Hematopoietic multipotent progenitor cell (in vitro differentiated cells): Measurements from ENCODE around the gene CD300LG. TPM values are rescaled to one million over a fixed set of nuclear protein-coding genes. Genes with fewer than 3 reads are reported as not detected.
"Not testable (repeated sequence)": the region's sequence is repeated elsewhere in the genome, so short reads cannot be mapped to it uniquely, and the experiment has no call there.

ENCODE experiments used
- DNase-seq, 3 donors: peaks; one replicate each; pipeline ENCODE4 v3.0.0-alpha.2; 2011 to 2015; ENCODE audit warnings: low read depth in 2 of 3, low spot score in 2 of 3
- total RNA-seq: library from RNA; depleted of rRNA; stranded (reverse); fragments of >200 nt; gene quantifications from one replicate; pipeline ENCODE4 v1.2.3, GENCODE V29; 2012

Gene CD300LG
- total RNA-seq, 1 donor: under 0.01 TPM

GRCh38 chr17:43849116-43849515 is 2.1 kb downstream of the CD300LG start:
- no peak for DNase-seq

- DNase-seq: no peak
Measured at GRCh38 chr17:43852571-43852970, 5.6 kb downstream of the CD300LG start.

- DNase-seq: no peak
Measured at GRCh38 chr17:43853546-43853945, 6.6 kb downstream of the CD300LG start.

GRCh38 chr17:43854498-43854897 is 7.5 kb downstream of the CD300LG start:
- DNase-seq: no peak

GRCh38 chr17:43855061-43855460 is 8.1 kb downstream of the CD300LG start:
- no peak for DNase-seq

GRCh38 chr17:43856141-43856540 is 9.2 kb downstream of the CD300LG start:
- DNase-seq: no peak

GRCh38 chr17:43857141-43857540 is 10.2 kb downstream of the CD300LG start:
- DNase-seq: no peak

GRCh38 chr17:43857957-43858600 is 11.1 kb downstream of the CD300LG start:
- DNase-seq: no peak

GRCh38 chr17:43860077-43860725 is 13.2 kb downstream of the CD300LG start:
- no peak for DNase-seq

GRCh38 chr17:43860927-43861622 is 14.1 kb downstream of the CD300LG start:
- peak in 1 of 3 donors; percentile 41 for DNase-seq

GRCh38 chr17:43861960-43862359 is 15.0 kb downstream of the CD300LG start:
- no peak for DNase-seq

GRCh38 chr17:43864161-43864984 is 17.4 kb downstream of the CD300LG start:
- no peak for DNase-seq

- no peak for DNase-seq
Measured at GRCh38 chr17:43868226-43868994, 21.4 kb downstream of the CD300LG start.

GRCh38 chr17:43869031-43869430 is 22.1 kb downstream of the CD300LG start:
- DNase-seq: not testable (repeated sequence)

- DNase-seq: no peak
Measured at GRCh38 chr17:43871946-43872690, 25.1 kb downstream of the CD300LG start.

- no peak for DNase-seq
Measured at GRCh38 chr17:43873091-43873490, 26.1 kb downstream of the CD300LG start.

GRCh38 chr17:43873815-43874214 is 26.8 kb downstream of the CD300LG start:
- DNase-seq: no peak

- DNase-seq: no peak
Measured at GRCh38 chr17:43874293-43874692, 27.3 kb downstream of the CD300LG start.

- no peak for DNase-seq
Measured at GRCh38 chr17:43875476-43876147, 28.6 kb downstream of the CD300LG start.
